Mesenchymal stem cell (in vitro differentiated cells and primary cell): ENCODE results near the gene CD177.

Experiments used
- DNase-seq: peaks from one replicate; pipeline ENCODE4 v3.0.0-alpha.2; 2013
- H2AFZ ChIP-seq: one replicate; pipeline ENCODE4 v1.6.1; 2013; ENCODE audit warnings: low read depth, mild to moderate bottlenecking, control low read depth, inconsistent platforms, low read length, moderate library complexity
- H2AK5ac ChIP-seq: 2 replicates; pipeline ENCODE4 v1.6.1; 2013; ENCODE audit warnings: low read length, moderate library complexity, mild to moderate bottlenecking, inconsistent platforms; ENCODE audit not compliant: severe bottlenecking
- H2BK120ac ChIP-seq: one replicate; pipeline ENCODE4 v1.6.1; 2013; ENCODE audit warnings: low read depth, mild to moderate bottlenecking, inconsistent platforms, low read length, moderate library complexity
- H2BK12ac ChIP-seq, 2 experiments: one replicate each; pipeline ENCODE4 v1.6.1; 2013; ENCODE audit warnings: inconsistent platforms in 2 of 2, low read length in 2 of 2, mild to moderate bottlenecking in 2 of 2, moderate library complexity in 2 of 2, control low read depth in 1 of 2
- H2BK15ac ChIP-seq: one replicate; pipeline ENCODE4 v1.6.1; 2013; ENCODE audit warnings: mild to moderate bottlenecking, low read depth, inconsistent platforms; ENCODE audit not compliant: poor library complexity, severe bottlenecking
- H2BK5ac ChIP-seq: 2 replicates; pipeline ENCODE4 v1.6.1; 2013; ENCODE audit warnings: low read depth, mild to moderate bottlenecking, low read length, control low read depth, inconsistent platforms; ENCODE audit not compliant: poor library complexity, severe bottlenecking
- H3K14ac ChIP-seq, 2 experiments: one replicate each; pipeline ENCODE4 v1.6.1; 2013; ENCODE audit warnings: inconsistent platforms in 2 of 2, low read length in 2 of 2, control low read depth in 1 of 2, mild to moderate bottlenecking in 1 of 2, moderate library complexity in 1 of 2
- H3K18ac ChIP-seq, 2 experiments: one replicate each; pipeline ENCODE4 v1.6.1; 2013; ENCODE audit warnings: inconsistent platforms in 2 of 2, low read length in 2 of 2, control low read depth in 1 of 2, low read depth in 1 of 2, mild to moderate bottlenecking in 1 of 2
- H3K23ac ChIP-seq, 2 experiments: one replicate each; pipeline ENCODE4 v1.6.1; 2013; ENCODE audit warnings: inconsistent platforms in 2 of 2, low read length in 2 of 2, mild to moderate bottlenecking in 2 of 2, moderate library complexity in 2 of 2, control low read depth in 1 of 2
- H3K27ac ChIP-seq: 2 replicates; pipeline ENCODE4 v1.5.1; 2013; ENCODE audit warnings: mild to moderate bottlenecking, moderate library complexity, low read length, control low read depth, inconsistent platforms; ENCODE audit not compliant: poor library complexity, severe bottlenecking
- H3K27me3 ChIP-seq, 2 experiments: 2 replicates each; pipeline versions ENCODE4 v1.6.1 to v1.7.0; 2013; ENCODE audit warnings: low read length in 2 of 2, mild to moderate bottlenecking in 2 of 2, moderate library complexity in 2 of 2, control low read depth in 1 of 2, inconsistent platforms in 1 of 2; ENCODE audit not compliant: control insufficient read depth in 1 of 2, insufficient read depth in 1 of 2
- H3K36me3 ChIP-seq, 2 experiments: 2 replicates each; pipeline versions ENCODE4 v1.6.1 to v1.7.0; 2013; ENCODE audit warnings: low read length in 2 of 2, control low read depth in 1 of 2, inconsistent platforms in 1 of 2, low read depth in 1 of 2, mild to moderate bottlenecking in 1 of 2; ENCODE audit not compliant: insufficient read depth in 2 of 2, control insufficient read depth in 1 of 2
- H3K4ac ChIP-seq, 2 experiments: one replicate each; pipeline ENCODE4 v1.6.1; 2013; ENCODE audit warnings: inconsistent platforms in 2 of 2, low read length in 2 of 2, mild to moderate bottlenecking in 2 of 2, moderate library complexity in 2 of 2, control low read depth in 1 of 2, low read depth in 1 of 2
- H3K4me1 ChIP-seq: 2 replicates; pipeline ENCODE4 v1.6.1; 2013; ENCODE audit warnings: low read depth, low read length, control low read depth; ENCODE audit not compliant: control insufficient read depth, insufficient read depth
- H3K4me2 ChIP-seq: 2 replicates; pipeline ENCODE4 v1.6.1; 2013; ENCODE audit warnings: low read length, mild to moderate bottlenecking, inconsistent platforms; ENCODE audit not compliant: poor library complexity, severe bottlenecking
- H3K4me3 ChIP-seq, 2 experiments: 2 replicates each; pipeline versions ENCODE4 v1.5.1 to v1.7.0; 2013; ENCODE audit warnings: low read length in 2 of 2, mild to moderate bottlenecking in 2 of 2, control low read depth in 1 of 2, low read depth in 1 of 2; ENCODE audit not compliant: insufficient read depth in 1 of 2
- H3K79me1 ChIP-seq: replicated peaks from 2 replicates; pipeline ENCODE4 v1.6.1; 2013; ENCODE audit warnings: mild to moderate bottlenecking, control low read depth, low read length, inconsistent platforms; ENCODE audit not compliant: poor library complexity, severe bottlenecking
- H3K9ac ChIP-seq: 2 replicates; pipeline ENCODE4 v1.7.0; 2013; ENCODE audit warnings: mild to moderate bottlenecking, low read length, moderate library complexity
- H3K9me3 ChIP-seq: 2 replicates; pipeline ENCODE4 v1.7.0; 2013; ENCODE audit warnings: mild to moderate bottlenecking, low read length; ENCODE audit not compliant: control insufficient read depth
- H4K8ac ChIP-seq: one replicate; pipeline ENCODE4 v1.6.1; 2013; ENCODE audit warnings: inconsistent platforms, mild to moderate bottlenecking, low read length, moderate library complexity
- H4K91ac ChIP-seq: one replicate; pipeline ENCODE4 v1.6.1; 2013; ENCODE audit warnings: mild to moderate bottlenecking, low read length, inconsistent platforms
- WGBS: methylation state at CpG from one replicate; pipeline ENCODE4 v1.1.7; 2013; ENCODE audit warnings: mixed read lengths; 5-methylcytosine and 5-hydroxymethylcytosine counted together

CD177 gene

GRCh38 chr19:43408043-43408442 is 54.6 kb downstream of the CD177 start:
- no peaks in the 10 kb centered on the region for H3K79me1 ChIP-seq
- 90% methylated on average over 28 of the region's 34 CpGs for WGBS
- no peak overlapping the region for H2BK12ac ChIP-seq
- no peak overlapping the region for H3K4me3 ChIP-seq
- no peak overlapping the region for H2AFZ ChIP-seq
- H2AK5ac ChIP-seq: no peak overlapping the region
- H4K8ac ChIP-seq: no peak overlapping the region
- peak overlapping the region; percentile 23 for H2BK15ac ChIP-seq
- H3K36me3 ChIP-seq: no peaks in the 10 kb centered on the region
- H3K27me3 ChIP-seq: peaks cover 0 to 16% of the 10 kb centered on the region in 2 experiments
- H3K4me2 ChIP-seq: no peak overlapping the region
- H3K27ac ChIP-seq: no peak overlapping the region
- no peaks in the 10 kb centered on the region for H3K9me3 ChIP-seq
- no peak overlapping the region for H3K14ac ChIP-seq
- no peak overlapping the region for H3K18ac ChIP-seq
- no peak overlapping the region for H3K23ac ChIP-seq
- H3K9ac ChIP-seq: no peak overlapping the region
- H2BK120ac ChIP-seq: no peak overlapping the region
- no peaks in the 10 kb centered on the region for H3K4me1 ChIP-seq
- DNase-seq: no peak
- H3K4ac ChIP-seq: no peak overlapping the region
- H2BK5ac ChIP-seq: no peak overlapping the region
- H4K91ac ChIP-seq: no peak overlapping the region

- no peaks in the 10 kb centered on the region for H3K79me1 ChIP-seq
- H4K8ac ChIP-seq: no peak overlapping the region
- H4K91ac ChIP-seq: no peak overlapping the region
- no peak overlapping the region for H3K9ac ChIP-seq
- H2BK12ac ChIP-seq: no peak overlapping the region
- H2AK5ac ChIP-seq: no peak overlapping the region
- H3K14ac ChIP-seq: no peak overlapping the region
- H3K4ac ChIP-seq: no peak overlapping the region
- no peak for DNase-seq
- peaks cover 0 to 16% of the 10 kb centered on the region in 2 experiments for H3K27me3 ChIP-seq
- no peak overlapping the region for H2BK15ac ChIP-seq
- no peaks in the 10 kb centered on the region for H3K36me3 ChIP-seq
- no peak overlapping the region for H3K18ac ChIP-seq
- H3K4me2 ChIP-seq: no peak overlapping the region
- H3K4me3 ChIP-seq: no peak overlapping the region
- H3K27ac ChIP-seq: no peak overlapping the region
- no peak overlapping the region for H2AFZ ChIP-seq
- H2BK120ac ChIP-seq: no peak overlapping the region
- no peak overlapping the region for H3K23ac ChIP-seq
- no peaks in the 10 kb centered on the region for H3K9me3 ChIP-seq
- no peaks in the 10 kb centered on the region for H3K4me1 ChIP-seq
- 72% methylated on average over 1 of the region's 1 CpG for WGBS
- no peak overlapping the region for H2BK5ac ChIP-seq
These were observed 55.9 kb downstream of the CD177 start for GRCh38 chr19:43409415-43409814.

GRCh38 chr19:43412441-43412840 is 59.0 kb downstream of the CD177 start:
- H3K18ac ChIP-seq: no peak overlapping the region
- no peak overlapping the region for H3K9ac ChIP-seq
- no peaks in the 10 kb centered on the region for H3K4me1 ChIP-seq
- H3K27me3 ChIP-seq: peaks cover 0 to 6% of the 10 kb centered on the region in 2 experiments
- no peak overlapping the region for H2AFZ ChIP-seq
- H4K91ac ChIP-seq: no peak overlapping the region
- H4K8ac ChIP-seq: no peak overlapping the region
- H3K27ac ChIP-seq: no peak overlapping the region
- H3K23ac ChIP-seq: no peak overlapping the region
- no peak overlapping the region for H3K4me3 ChIP-seq
- H2AK5ac ChIP-seq: no peak overlapping the region
- no peaks in the 10 kb centered on the region for H3K9me3 ChIP-seq
- WGBS: 54% methylated on average over 6 of the region's 6 CpGs
- no peak overlapping the region for H2BK120ac ChIP-seq
- no peak overlapping the region for H3K4ac ChIP-seq
- no peaks in the 10 kb centered on the region for H3K79me1 ChIP-seq
- H2BK15ac ChIP-seq: no peak overlapping the region
- H3K14ac ChIP-seq: no peak overlapping the region
- no peak overlapping the region for H3K4me2 ChIP-seq
- no peak for DNase-seq
- no peak overlapping the region for H2BK12ac ChIP-seq
- no peaks in the 10 kb centered on the region for H3K36me3 ChIP-seq
- H2BK5ac ChIP-seq: no peak overlapping the region
